Measurements from ENCODE around the gene S100A7A. TPM values are rescaled to one million over a fixed set of nuclear protein-coding genes. Genes with fewer than 3 reads are reported as not detected.

S100A7A gene
- total RNA-seq, 1 experiment from 2014 or later, result not detected

GRCh38 chr1:153465811-153466636 lies 49.7 kb downstream of the S100A7A start (continued):
- TF ChIP-seq ZNF512 (CRISPR knock-in tag; IDR thresholded peaks at IDR 0.05; ENCODE audit: borderline replicate concordance) (no peak), ZNF281 (CRISPR knock-in tag; IDR thresholded peaks at IDR 0.05) (no peak), SMAD4 (CRISPR knock-in tag; IDR thresholded peaks at IDR 0.05) (no peak), ATF1 (CRISPR knock-in tag; IDR thresholded peaks at IDR 0.05) (no peak), TP53 (CRISPR knock-in tag; IDR thresholded peaks at IDR 0.05) (no peak), NR3C1 (CRISPR knock-in tag; conservative IDR thresholded peaks at IDR 0.05; ENCODE audit: low read depth) (no peak), NFYB (CRISPR knock-in tag; conservative IDR thresholded peaks at IDR 0.05; ENCODE audit: low read depth) (no peak), E2F5 (CRISPR knock-in tag; IDR thresholded peaks at IDR 0.05) (0 out of 2 replicates have a peak, but pooled peaks have one; percentile 42), ETV6 (CRISPR knock-in tag; IDR thresholded peaks at IDR 0.05) (0 out of 2 replicates have a peak, but pooled peaks have one; percentile 22), ZNF263 (CRISPR knock-in tag; IDR thresholded peaks at IDR 0.05; ENCODE audit: low read depth) (no peak), CTCF (IDR thresholded peaks at IDR 0.05) (peak; percentile 88), OVOL2 (CRISPR knock-in tag; IDR thresholded peaks at IDR 0.05; ENCODE audit: borderline replicate concordance) (no peak), ZMAT4 (CRISPR knock-in tag; IDR thresholded peaks at IDR 0.05) (no peak), ZNF425 (CRISPR knock-in tag; conservative IDR thresholded peaks at IDR 0.05) (no peak), ZNF121 (CRISPR knock-in tag; IDR thresholded peaks at IDR 0.05) (0 out of 2 replicates have a peak, but pooled peaks have one; percentile 54), CREB1 (CRISPR knock-in tag; IDR thresholded peaks at IDR 0.05) (no peak), FOXK1 (CRISPR knock-in tag; IDR thresholded peaks at IDR 0.05) (0 out of 2 replicates have a peak, but pooled peaks have one; percentile 28), STAT6 (CRISPR knock-in tag; conservative IDR thresholded peaks at IDR 0.05; ENCODE audit: low read depth) (no peak), IRF1 (CRISPR knock-in tag; IDR thresholded peaks at IDR 0.05) (no peak), NR2C2 (CRISPR knock-in tag; IDR thresholded peaks at IDR 0.05) (no peak), PRDM15 (CRISPR knock-in tag; IDR thresholded peaks at IDR 0.05) (no peak)

All from WTC11 (cell line).